Stimulated activated effector memory CD8-positive, alpha-beta T cell treated with anti-CD3 and anti-CD28 coated beads, Interleukin-12 subunit alpha, Interleukin-12 subunit beta, amount 100 ng/mL, for 72 hours (primary cell): ENCODE data around the gene FAM43B.
A peak's percentile ranks its signal among the peaks of the same experiment; 100 is the strongest.
"Not testable (repeated sequence)": the region's sequence is repeated elsewhere in the genome, so short reads cannot be mapped to it uniquely, and the experiment has no call there.

Experiments used
- ATAC-seq: fragments of 150-1000 bp; cut with Tn5 transposase; 2 replicates; pipeline ENCODE4 v1.10.0; 2021
- DNase-seq, 2 donors: peaks; one replicate each; pipeline ENCODE4 v3.0.0; 2021 to 2022; ENCODE audit warnings: low spot score in 2 of 2
- H3K27ac Mint-ChIP-seq: one replicate; pipeline ENCODE4 v1.8.0; 2022; ENCODE audit warnings: mild to moderate bottlenecking, mixed read lengths
- H3K36me3 Mint-ChIP-seq: one replicate; pipeline ENCODE4 v1.8.0; 2022; ENCODE audit warnings: mild to moderate bottlenecking, mixed read lengths
- H3K4me1 Mint-ChIP-seq: one replicate; pipeline ENCODE4 v1.8.0; 2022; ENCODE audit warnings: mixed read lengths
- H3K4me3 Mint-ChIP-seq: one replicate; pipeline ENCODE4 v1.8.0; 2022; ENCODE audit warnings: mild to moderate bottlenecking, mixed read lengths
- H3K9me3 Mint-ChIP-seq: one replicate; pipeline ENCODE4 v1.8.0; 2022; ENCODE audit warnings: mixed read lengths

Gene FAM43B, protein sequence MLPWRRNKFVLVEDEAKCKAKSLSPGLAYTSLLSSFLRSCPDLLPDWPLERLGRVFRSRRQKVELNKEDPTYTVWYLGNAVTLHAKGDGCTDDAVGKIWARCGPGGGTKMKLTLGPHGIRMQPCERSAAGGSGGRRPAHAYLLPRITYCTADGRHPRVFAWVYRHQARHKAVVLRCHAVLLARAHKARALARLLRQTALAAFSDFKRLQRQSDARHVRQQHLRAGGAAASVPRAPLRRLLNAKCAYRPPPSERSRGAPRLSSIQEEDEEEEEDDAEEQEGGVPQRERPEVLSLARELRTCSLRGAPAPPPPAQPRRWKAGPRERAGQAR

DNA sequence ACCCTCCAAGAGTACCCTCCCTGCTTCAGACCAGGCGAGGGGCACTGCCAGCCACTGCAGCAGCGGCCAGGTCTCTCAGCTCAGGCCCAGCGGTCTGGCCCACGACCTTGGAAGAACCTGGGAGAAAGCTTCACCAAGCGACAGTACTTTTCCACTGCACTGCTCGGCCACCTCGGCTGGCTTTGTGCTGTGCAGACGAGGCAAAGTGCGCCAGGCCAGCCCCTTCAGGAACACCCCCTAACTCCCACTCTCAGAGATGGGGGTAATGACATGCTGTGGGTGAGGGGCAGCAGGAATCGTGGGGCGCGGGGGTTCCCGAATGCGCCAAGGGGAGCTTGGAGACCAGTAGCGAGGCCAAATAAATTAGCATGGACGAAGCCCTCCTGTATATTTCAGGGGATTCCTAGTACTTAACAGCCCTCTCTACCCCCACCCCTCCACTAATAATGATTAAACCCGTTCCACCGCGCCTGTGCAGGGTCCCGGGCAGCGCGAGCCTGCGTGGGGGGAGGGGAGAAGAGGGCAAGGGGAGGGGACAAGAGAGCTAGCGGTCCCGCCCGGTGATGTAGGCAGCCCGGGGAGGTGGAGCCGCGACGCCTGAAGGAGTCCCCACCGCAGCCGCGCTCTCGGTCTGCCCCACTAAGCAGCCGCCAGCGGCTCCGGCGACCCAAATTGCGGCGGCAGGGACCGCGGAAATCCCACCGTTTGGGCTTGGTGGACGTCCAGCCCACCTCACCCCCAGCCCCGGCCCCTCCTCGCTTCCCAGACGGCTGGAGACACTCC lies at the start of gene FAM43B:
Gene FAM43B (plus strand): TSS at position 629 of the 783 bp plus-strand sequence. CDS start 401 bp downstream, outside the sequence.
- H3K27ac Mint-ChIP-seq: no peak within 1 kb of the TSS
- no peak within 1 kb of the TSS for H3K4me3 Mint-ChIP-seq
- H3K36me3 Mint-ChIP-seq: no peaks in the 10 kb centered on the region
- H3K4me1 Mint-ChIP-seq: no peaks in the 10 kb centered on the region
- ATAC-seq (no peak), DNase-seq (no peak)
- no peaks in the 10 kb centered on the region for H3K9me3 Mint-ChIP-seq

GRCh38 chr1:20505488-20505887 lies 46.9 kb upstream of the FAM43B start:
- no peak for DNase-seq
- Mint-ChIP-seq H3K4me3 (peak overlapping the region; percentile 10), H3K36me3 (peaks cover 55% of the 10 kb centered on the region), H3K4me1 (peaks cover 15% of the 10 kb centered on the region), H3K9me3 (no peaks in the 10 kb centered on the region), H3K27ac (no peak overlapping the region)
- ATAC-seq: no peak

DNA sequence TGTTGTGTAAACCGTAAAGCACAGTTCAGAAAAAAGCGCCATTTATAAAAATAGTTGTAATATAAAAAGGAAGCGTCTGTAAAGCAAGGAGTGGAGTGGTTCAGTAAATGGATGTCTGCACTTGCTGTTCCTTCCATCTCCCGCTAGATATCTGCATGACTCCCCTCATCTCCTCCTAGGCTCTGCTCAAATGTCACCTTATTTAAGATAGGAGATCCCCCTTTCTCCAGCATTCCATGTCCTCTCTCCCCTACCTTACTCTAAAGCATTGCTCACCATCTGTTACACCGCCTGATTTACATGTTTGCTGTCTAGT lies 45.2 kb upstream of the FAM43B start:
- H3K4me1 Mint-ChIP-seq: peaks cover 15% of the 10 kb centered on the region

DNA sequence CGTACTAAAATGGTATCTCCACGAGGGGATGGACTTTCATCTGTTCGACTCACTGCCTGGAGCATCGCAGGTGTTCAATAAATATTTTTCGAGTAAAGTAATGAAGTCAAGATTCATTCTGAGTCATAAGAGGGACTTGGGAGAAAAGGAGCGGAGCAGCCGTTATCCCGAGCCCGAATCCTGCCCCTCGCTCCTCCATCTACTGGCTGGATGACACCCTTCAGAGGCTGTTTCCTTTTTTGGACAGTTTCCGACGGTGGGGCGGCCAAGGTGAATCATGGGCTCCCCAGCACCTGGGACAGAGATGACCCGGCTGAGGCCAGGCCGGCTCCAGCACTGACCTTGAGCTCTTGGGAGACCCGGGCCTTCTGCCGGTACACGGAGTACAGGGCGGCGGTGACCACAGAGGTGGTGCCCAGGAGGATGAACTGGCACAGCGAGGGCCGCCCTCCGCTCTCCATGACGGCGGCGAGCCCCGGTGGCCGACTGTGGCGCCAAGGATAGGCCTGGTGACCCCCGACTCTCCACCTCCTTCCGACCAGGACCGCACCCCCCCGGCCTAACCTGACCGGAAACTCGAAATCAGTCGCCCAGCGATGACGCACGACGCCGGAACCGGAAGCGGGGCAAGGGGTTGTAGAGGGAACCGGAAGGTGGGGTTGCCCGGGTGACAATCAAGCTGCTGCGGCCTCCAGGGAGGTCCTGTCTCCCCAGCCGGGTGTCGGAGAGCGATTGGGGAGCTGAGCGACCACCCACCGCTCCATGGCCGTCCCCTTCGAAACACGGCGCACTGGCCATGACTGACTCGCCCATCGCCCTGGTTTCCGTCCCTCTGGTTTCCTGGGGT lies 44.6 kb upstream of the FAM43B start, which contains the start of gene MUL1:
Gene MUL1 (minus strand): TSS at position 588 of the 847 bp plus-strand sequence. CDS start 127 bp downstream, at position 461.
- DNase-seq: peak; percentile 87 to 98
- Mint-ChIP-seq H3K4me1 (peaks cover 15% of the 10 kb centered on the region), H3K27ac (peak within 1 kb of the TSS; percentile 93), H3K36me3 (peaks cover 32% of the 10 kb centered on the region), H3K4me3 (peak within 1 kb of the TSS; percentile 77), H3K9me3 (no peaks in the 10 kb centered on the region)
- ATAC-seq: peak; percentile 99

More for the DNA sequence above, 45.2 kb upstream of the FAM43B start:
- peak; percentile 23 for ATAC-seq
- Mint-ChIP-seq H3K36me3 (peaks cover 38% of the 10 kb centered on the region), H3K4me3 (peak overlapping the region; percentile 77), H3K9me3 (no peaks in the 10 kb centered on the region), H3K27ac (peak overlapping the region; percentile 93)
- no peak for DNase-seq

GRCh38 chr1:20508411-20508771 lies 44.0 kb upstream of the FAM43B start:
- peak overlapping the region; percentile 77 for H3K4me3 Mint-ChIP-seq
- H3K4me1 Mint-ChIP-seq: peaks cover 15% of the 10 kb centered on the region
- H3K36me3 Mint-ChIP-seq: peaks cover 26% of the 10 kb centered on the region
- H3K9me3 Mint-ChIP-seq: no peaks in the 10 kb centered on the region
- DNase-seq: no peak
- H3K27ac Mint-ChIP-seq: peak overlapping the region; percentile 93
- no peak for ATAC-seq

DNA sequence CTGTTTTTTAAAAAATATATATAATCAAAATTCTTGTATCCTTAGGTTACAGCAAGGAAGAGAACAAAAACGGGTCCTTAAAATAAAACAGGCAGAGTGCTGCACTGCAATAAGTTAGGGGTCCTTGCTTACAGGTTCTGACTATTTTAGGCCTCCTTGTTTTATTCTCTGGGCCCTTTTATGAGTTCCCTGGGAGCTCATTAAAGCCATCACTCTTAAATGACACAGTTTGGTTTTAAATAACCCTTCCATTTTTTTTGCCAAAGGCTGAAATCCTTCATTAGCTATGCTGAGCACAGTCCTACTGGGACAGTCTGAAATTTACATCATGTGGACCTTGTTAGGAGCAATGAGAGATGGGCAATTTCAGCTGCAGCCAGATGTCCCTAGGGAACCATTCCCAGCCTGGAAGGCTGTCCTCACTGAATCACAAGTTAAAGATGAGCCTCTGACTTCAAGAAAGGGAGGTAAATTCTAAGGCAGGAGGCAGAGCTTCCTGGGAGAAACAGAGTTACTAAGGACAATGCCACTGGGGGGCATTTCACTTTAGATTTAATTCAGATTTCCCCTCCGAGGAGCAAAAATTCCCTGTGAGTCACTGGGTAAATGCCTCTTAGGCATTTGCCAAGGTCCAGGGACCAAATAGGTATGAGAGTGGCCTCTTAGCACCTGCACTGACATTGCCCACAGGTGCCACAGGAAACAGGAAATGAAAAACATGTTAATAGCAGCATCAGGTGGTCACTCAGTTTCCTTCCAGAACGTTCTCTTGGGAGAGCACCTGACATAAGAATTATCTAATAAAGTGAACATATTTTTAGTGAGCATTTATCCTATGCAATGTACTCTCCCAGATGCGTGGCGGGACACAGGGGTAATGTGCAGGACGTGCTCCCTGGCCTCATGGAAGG lies 40.6 kb upstream of the FAM43B start:
- DNase-seq: no peak
- peaks cover 6% of the 10 kb centered on the region for H3K4me1 Mint-ChIP-seq
- no peaks in the 10 kb centered on the region for H3K9me3 Mint-ChIP-seq
- no peak overlapping the region for H3K4me3 Mint-ChIP-seq
- no peak for ATAC-seq
- H3K27ac Mint-ChIP-seq: no peak overlapping the region
- H3K36me3 Mint-ChIP-seq: peaks cover 10% of the 10 kb centered on the region

DNA sequence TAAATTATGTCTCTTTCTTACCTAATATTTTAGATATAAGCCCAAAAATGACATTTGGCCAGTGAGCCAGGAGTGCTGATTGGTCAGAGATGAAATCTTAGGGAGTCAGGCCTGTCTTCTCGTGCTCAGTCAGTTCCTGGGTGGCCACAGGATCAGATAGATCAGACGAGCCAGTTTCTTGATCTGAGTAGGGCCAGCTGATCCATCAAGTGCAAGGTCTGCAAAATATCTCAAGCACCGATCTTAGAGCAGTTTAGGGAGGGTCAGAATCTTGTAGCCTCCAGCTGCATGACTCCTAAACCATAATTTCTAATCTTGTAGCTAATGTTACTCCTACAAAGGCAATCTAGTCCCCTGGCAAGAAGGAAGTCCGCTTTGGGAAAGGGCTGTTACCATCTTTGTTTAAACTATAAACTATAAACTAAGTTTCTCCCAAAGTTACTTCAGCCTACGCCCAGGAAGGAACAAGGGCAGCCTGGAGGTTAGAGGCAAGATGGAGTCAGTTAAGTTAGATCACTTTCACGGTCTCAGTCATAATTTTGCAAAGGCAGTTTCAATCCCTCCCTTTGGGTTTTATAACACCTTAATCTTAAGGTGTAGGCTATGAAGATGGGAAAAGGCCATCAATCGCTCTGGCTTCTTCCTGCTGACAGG lies 32.6 kb upstream of the FAM43B start:
- not testable (repeated sequence) for ATAC-seq, DNase-seq

GRCh38 chr1:20521960-20522861 lies 30.2 kb upstream of the FAM43B start:
- Mint-ChIP-seq H3K9me3 (no peaks in the 10 kb centered on the region), H3K36me3 (no peaks in the 10 kb centered on the region), H3K4me1 (peaks cover 6% of the 10 kb centered on the region), H3K4me3 (no peak overlapping the region), H3K27ac (no peak overlapping the region)
- ATAC-seq (no peak), DNase-seq (peak; percentile 50 to 83)

More for the DNA sequence above, 32.6 kb upstream of the FAM43B start:
- H3K4me1 Mint-ChIP-seq, H3K4me3 Mint-ChIP-seq, H3K36me3 Mint-ChIP-seq, H3K9me3 Mint-ChIP-seq, H3K27ac Mint-ChIP-seq: not testable (repeated sequence)

DNA sequence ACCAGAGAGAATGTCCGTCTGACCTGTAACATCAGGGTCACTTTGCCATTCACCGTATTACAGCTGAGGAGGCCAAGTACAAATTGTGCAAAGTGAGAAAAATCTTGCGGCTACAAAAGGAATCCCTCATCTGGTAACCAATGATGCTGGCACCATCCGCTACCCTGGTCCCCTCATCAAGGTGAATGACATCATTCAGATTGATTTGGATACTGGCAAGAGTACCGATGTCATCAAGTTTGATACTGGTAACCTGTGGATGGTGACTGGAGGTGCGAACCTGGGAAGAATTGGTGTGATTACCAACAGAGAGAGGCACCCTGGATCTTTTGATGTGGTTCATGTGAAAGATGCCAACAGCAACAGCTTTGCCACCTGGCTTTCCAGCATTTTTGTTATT lies 26.1 kb upstream of the FAM43B start:
- DNase-seq (no peak), ATAC-seq (no peak)
- no peak overlapping the region for H3K4me3 Mint-ChIP-seq
- no peak overlapping the region for H3K27ac Mint-ChIP-seq
- no peaks in the 10 kb centered on the region for H3K36me3 Mint-ChIP-seq
- peaks cover 6% of the 10 kb centered on the region for H3K4me1 Mint-ChIP-seq
- no peaks in the 10 kb centered on the region for H3K9me3 Mint-ChIP-seq

- no peak for ATAC-seq
- Mint-ChIP-seq H3K9me3 (no peaks in the 10 kb centered on the region), H3K4me3 (no peak overlapping the region), H3K4me1 (no peaks in the 10 kb centered on the region), H3K36me3 (no peaks in the 10 kb centered on the region), H3K27ac (no peak overlapping the region)
- DNase-seq: no peak
These were observed 24.2 kb upstream of the FAM43B start for GRCh38 chr1:20528221-20528620.

- Mint-ChIP-seq H3K36me3 (no peaks in the 10 kb centered on the region), H3K4me1 (no peaks in the 10 kb centered on the region), H3K27ac (no peak overlapping the region), H3K4me3 (no peak overlapping the region), H3K9me3 (no peaks in the 10 kb centered on the region)
- DNase-seq (no peak), ATAC-seq (no peak)
These were observed 22.1 kb upstream of the FAM43B start for GRCh38 chr1:20530306-20530705.

GRCh38 chr1:20530901-20531300 lies 21.5 kb upstream of the FAM43B start:
- DNase-seq: no peak
- H3K9me3 Mint-ChIP-seq: no peaks in the 10 kb centered on the region
- no peak overlapping the region for H3K4me3 Mint-ChIP-seq
- no peaks in the 10 kb centered on the region for H3K36me3 Mint-ChIP-seq
- no peak overlapping the region for H3K27ac Mint-ChIP-seq
- no peaks in the 10 kb centered on the region for H3K4me1 Mint-ChIP-seq
- no peak for ATAC-seq

DNA sequence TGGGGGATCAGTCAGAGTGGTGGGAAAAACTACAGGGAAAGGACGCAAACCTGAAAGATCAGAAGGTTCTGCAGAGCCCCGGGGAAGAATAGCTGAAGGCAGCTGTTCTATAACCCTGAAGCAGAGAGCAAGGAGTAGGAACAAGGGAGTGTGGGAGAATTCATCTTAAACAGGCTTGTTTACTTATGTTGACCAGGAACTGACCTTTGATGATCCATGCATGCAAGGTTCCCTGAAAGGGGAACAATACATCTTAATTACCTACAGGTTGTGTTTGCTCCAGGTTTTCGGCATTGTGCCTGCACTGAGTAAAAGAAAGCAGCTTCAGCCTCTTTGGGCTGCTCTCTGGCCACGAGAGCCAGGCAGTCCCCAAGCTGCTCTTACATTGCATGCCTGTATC lies 18.7 kb upstream of the FAM43B start:
- Mint-ChIP-seq H3K4me1 (no peaks in the 10 kb centered on the region), H3K36me3 (no peaks in the 10 kb centered on the region), H3K9me3 (no peaks in the 10 kb centered on the region), H3K27ac (no peak overlapping the region), H3K4me3 (no peak overlapping the region)
- no peak for DNase-seq
- ATAC-seq: no peak
